GM19193 (cell line): Measurements from ENCODE around the gene NELFCD.
A peak's percentile ranks its signal among the peaks of the same experiment; 100 is the strongest.

ENCODE experiments used
- POLR2A ChIP-seq: IDR thresholded peaks from 4 replicates; pipeline ENCODE4 v1.6.1; 2011; ENCODE audit not compliant: insufficient read depth, insufficient read length; ENCODE audit errors: extremely low read depth

The NELFCD gene

GRCh38 chr20:59020938-59021551 lies 40.0 kb downstream of the NELFCD start:
- TF ChIP-seq POLR2A = no peak

GRCh38 chr20:59022754-59023153 lies 41.7 kb downstream of the NELFCD start:
- TF ChIP-seq POLR2A = no peak

- TF ChIP-seq POLR2A = no peak
Measured at GRCh38 chr20:59023616-59024015, 42.6 kb downstream of the NELFCD start.

- TF ChIP-seq POLR2A = peak; percentile 18
Measured at GRCh38 chr20:59024111-59024530, 43.1 kb downstream of the NELFCD start.

DNA sequence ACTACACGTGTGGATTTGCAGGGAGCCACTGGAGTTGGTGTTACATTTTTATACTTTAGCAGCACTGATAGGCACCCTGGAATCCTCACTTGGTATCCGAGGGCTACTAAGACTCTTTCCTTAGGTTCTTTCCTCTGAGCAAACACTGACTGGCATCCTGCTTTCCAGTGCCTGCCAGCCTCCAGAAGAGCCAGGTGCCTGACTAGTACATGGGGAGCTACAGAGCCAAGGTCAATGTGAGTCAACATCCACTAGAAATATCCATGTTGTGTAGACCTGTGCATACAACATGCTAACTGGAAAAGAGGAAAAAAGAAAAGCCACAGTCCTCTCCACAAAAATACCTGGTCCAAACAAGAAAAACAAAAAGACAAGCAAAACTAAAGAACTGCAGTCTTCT lies 44.0 kb downstream of the NELFCD start:
- no peak for TF ChIP-seq POLR2A

DNA sequence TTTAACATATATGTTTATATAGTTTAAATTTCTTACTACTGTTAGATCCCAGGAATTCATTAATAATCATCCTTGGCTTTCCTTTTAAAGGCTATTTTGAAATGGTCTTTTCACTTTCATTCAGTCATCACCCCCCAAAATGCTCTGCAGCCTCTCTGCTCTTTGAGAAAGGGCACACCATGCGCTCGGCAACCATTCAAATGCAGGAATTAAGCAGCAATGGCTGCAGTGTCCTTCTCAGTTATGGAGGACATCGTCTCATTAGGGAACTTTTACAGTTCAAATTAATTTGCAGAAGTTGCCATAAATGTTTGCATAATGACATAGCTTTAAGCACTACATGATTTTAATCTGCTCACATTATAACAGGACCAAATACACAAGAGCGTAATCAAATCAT lies 44.5 kb downstream of the NELFCD start:
- TF ChIP-seq POLR2A = no peak

- no peak for TF ChIP-seq POLR2A
Measured at GRCh38 chr20:59026904-59027740, 46.1 kb downstream of the NELFCD start.

GRCh38 chr20:59027741-59028320 lies 46.8 kb downstream of the NELFCD start:
- no peak for TF ChIP-seq POLR2A

DNA sequence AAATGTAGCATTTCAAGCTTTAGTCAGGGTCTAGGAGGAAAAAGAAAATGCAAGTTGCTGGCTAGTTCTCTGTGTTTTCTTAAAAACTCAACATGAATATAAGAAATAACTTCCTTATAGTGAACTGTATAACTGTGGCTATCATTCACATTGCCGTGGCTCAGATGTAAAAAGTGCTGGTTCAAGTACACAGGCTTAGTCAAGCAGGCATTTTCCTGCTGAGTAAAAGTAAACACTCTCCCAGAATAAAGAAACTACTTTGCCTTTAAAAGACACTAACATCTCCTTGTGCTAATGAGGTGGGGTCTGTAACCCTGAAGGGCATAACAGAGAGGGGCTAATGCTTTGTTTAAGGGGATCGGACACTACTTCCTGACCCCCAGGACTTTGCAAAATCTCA lies 47.8 kb downstream of the NELFCD start:
- TF ChIP-seq POLR2A = no peak

DNA sequence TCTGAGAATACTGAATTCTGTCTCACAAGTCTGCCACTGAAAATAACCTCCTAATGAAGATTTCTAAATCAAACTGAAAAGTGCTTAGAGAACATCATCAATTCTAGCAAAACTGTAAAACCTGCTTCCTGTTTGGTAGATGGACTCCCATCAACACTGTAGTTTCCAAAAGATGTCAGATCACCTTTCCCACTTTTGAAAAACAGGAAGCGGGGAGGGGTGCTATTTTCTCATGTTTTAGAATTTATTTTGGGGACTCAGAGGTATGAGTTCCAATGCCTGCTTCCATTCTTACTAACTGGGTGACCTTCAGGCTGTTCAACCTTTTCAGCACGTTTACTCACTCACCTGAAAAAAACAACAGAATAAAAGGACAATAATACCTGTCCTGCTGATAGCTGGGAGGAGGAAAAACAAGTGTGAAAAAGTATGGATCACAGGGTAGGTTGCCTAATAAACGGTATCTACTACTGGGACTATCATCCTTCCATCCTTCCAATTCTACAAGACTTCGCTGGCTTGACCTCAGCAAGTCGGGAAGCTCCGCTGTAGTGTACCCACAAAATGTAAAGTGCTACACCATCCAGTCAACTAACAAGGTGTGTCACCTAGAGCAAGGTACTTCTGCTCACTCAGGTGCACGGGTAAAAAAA lies 50.0 kb downstream of the NELFCD start:
- no peak for TF ChIP-seq POLR2A

DNA sequence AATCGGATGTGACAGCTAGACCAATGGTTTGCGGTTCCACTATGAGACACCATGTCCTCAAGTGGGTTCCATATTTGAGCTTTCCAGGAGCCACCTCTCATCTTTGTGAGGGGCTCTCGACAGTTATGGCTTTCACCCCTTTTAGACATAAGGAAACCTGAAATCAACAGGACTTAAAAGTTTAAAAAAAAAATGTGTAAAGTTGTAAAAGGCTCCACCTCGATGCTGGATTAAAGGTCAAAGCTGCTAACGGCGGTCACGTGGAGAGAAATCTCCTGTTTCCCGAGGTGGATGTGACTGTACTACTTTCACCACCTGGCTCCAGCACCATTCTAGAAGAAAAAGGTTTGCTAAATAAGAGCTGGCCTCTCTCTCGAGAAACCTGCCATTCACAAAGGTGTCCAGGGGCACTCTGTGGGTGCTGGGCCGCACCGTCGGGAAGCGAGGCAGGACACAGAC lies 50.5 kb downstream of the NELFCD start:
- no peak for TF ChIP-seq POLR2A

DNA sequence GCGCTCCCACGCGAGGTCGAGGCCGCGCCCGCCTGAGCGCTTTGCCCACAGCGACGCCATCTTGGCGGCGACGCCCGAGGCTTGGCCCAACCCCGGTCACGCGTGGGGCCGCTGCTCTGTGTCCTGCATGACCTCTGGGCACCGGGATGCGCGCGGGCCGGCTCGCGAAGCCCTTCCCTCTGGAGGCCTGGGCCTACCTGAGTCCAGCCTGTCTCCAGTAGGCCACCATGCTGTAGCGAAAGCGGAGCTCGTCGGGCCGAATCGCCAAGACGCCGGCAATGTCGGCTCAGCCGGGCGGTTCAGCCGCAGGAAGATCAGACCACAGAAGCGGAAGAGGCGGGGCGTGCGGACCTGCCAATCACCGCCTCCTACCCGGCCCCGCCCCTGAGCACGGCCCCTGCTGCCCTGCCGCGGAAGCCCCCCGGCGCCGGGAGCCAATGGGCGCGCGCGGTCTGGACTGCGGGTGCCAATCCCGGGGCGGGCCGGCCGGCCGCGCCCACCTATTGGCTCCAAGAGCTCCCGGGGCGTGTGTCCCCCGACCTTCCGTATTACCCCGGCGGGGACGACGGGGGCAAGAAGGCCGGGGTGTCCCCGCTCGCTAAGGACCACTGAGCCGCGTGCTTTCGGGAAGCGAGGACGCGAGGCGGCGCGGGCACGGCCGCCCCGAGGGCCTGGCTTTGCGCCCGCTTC lies 51.1 kb downstream of the NELFCD start, which contains the start of gene ATP5F1E:
Gene ATP5F1E, minus strand, starts transcription at position 313 of the 690 bp plus-strand sequence. Its CDS starts 84 bp downstream, at position 229.
- TF ChIP-seq POLR2A = peak; percentile 90

GRCh38 chr20:59032713-59033059 lies 51.6 kb downstream of the NELFCD start:
- no peak for TF ChIP-seq POLR2A

DNA sequence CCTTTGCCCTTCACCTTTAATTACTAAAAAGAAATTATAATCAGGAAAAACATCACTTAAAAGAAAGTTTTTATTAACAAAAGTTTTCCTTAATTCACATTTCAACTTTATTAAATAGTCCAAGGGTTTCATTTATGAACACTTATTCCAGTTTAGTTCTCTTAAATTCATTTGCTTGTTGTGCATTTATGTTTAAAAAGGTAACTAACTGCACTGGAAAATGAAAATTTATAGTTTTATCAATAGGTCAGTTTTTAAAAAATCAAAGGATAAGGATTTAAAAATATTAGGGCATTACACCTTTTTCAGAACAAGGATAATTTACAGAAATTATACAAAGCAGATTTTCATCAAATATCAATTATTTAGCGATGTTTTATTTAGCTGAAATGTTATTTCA lies 52.0 kb downstream of the NELFCD start:
- no peak for TF ChIP-seq POLR2A
